Neural cell (in vitro differentiated cells): Measurements from ENCODE around the gene FOXL3. TPM values are rescaled to one million over a fixed set of nuclear protein-coding genes. Genes with fewer than 3 reads are reported as not detected.

Experiments
- H2AFZ ChIP-seq: fragments of 200-600, 300-800 bp; sonication (generic), shearing (Covaris generic); 2 replicates; pipeline ENCODE4 v1.6.0; 2014; ENCODE audit warnings: low read depth, mild to moderate bottlenecking, antibody characterized with exemption, low read length, moderate library complexity
- H3F3A ChIP-seq: fragments of 200-600 bp; shearing (Covaris generic); 2 replicates; pipeline ENCODE4 v1.6.1; 2016; ENCODE audit warnings: mild to moderate bottlenecking, moderate library complexity, mixed read lengths, antibody characterized with exemption, low read length; ENCODE audit not compliant: insufficient read depth, poor library complexity, severe bottlenecking
- H3K27ac ChIP-seq: fragments of 200-600, 300-800 bp; sonication (generic), shearing (Covaris generic); 2 replicates; pipeline ENCODE4 v1.5.1; 2014; ENCODE audit warnings: mild to moderate bottlenecking, low read length, moderate library complexity
- H3K27me3 ChIP-seq: fragments of 300-800, 200-600 bp; sonication (generic), shearing (Covaris generic); 2 replicates; pipeline ENCODE4 v1.6.0; 2014; ENCODE audit warnings: mild to moderate bottlenecking, low read depth, low read length, moderate library complexity; ENCODE audit not compliant: insufficient read depth
- H3K36me3 ChIP-seq: fragments of 300-800, 200-600 bp; sonication (generic), shearing (Covaris generic); 2 replicates; pipeline ENCODE4 v1.5.1; 2014; ENCODE audit warnings: mild to moderate bottlenecking, antibody characterized with exemption, low read length, moderate library complexity; ENCODE audit not compliant: insufficient read depth
- H3K4me2 ChIP-seq: fragments of 300-800, 200-600 bp; sonication (generic), shearing (Covaris generic); 2 replicates; pipeline ENCODE4 v1.6.0; 2014; ENCODE audit warnings: mild to moderate bottlenecking, low read length
- H3K4me3 ChIP-seq: fragments of 300-800, 200-600 bp; sonication (generic), shearing (Covaris generic); 2 replicates; pipeline ENCODE4 v1.5.1; 2014; ENCODE audit warnings: mild to moderate bottlenecking, low read length, moderate library complexity
- H3K79me2 ChIP-seq: fragments of 200-600 bp; shearing (Covaris generic); replicated peaks from 2 replicates; pipeline ENCODE4 v1.6.0; 2014; ENCODE audit warnings: mild to moderate bottlenecking, low read length, moderate library complexity; ENCODE audit not compliant: insufficient read depth
- H3K9ac ChIP-seq: fragments of 300-800, 200-600 bp; sonication (generic), shearing (Covaris generic); 2 replicates; pipeline ENCODE4 v1.6.1; 2016; ENCODE audit warnings: mild to moderate bottlenecking, low read length, mixed read lengths
- H3K9me2 ChIP-seq: fragments of 200-600 bp; shearing (Covaris generic); 2 replicates; pipeline ENCODE4 v1.6.1; 2016; ENCODE audit warnings: mild to moderate bottlenecking, low read length, mixed read lengths; ENCODE audit not compliant: insufficient read depth
- H3K9me3 ChIP-seq: fragments of 200-600, 300-800 bp; sonication (generic), shearing (Covaris generic); 2 replicates; pipeline ENCODE4 v1.6.1; 2016; ENCODE audit warnings: mild to moderate bottlenecking, mixed run types, low read length, moderate library complexity, mixed read lengths
- H4K20me1 ChIP-seq: fragments of 200-600 bp; shearing (Covaris generic); 2 replicates; pipeline ENCODE4 v1.6.1; 2016; ENCODE audit warnings: mild to moderate bottlenecking, mixed run types; ENCODE audit not compliant: insufficient read depth
- EP300 ChIP-seq: fragments of 450-650 bp; conservative IDR thresholded peaks from 2 replicates; pipeline ENCODE4 v1.6.1; 2014; ENCODE audit warnings: antibody characterized with exemption, mild to moderate bottlenecking, moderate library complexity; ENCODE audit not compliant: poor library complexity, severe bottlenecking
- EZH2 ChIP-seq: fragments of 200-600, 300-800 bp; shearing (Covaris generic), sonication (generic); IDR thresholded peaks from 2 replicates; pipeline ENCODE4 v1.6.1; 2014; ENCODE audit warnings: antibody characterized with exemption, low read length, borderline replicate concordance, mild to moderate bottlenecking; ENCODE audit not compliant: insufficient read depth, poor library complexity, severe bottlenecking
- MXI1 ChIP-seq: fragments of 450-650 bp; conservative IDR thresholded peaks from 2 replicates; pipeline ENCODE4 v1.6.1; 2014; ENCODE audit warnings: antibody characterized with exemption, mild to moderate bottlenecking; ENCODE audit not compliant: poor library complexity, severe bottlenecking
- POLR2AphosphoS5 ChIP-seq: IDR thresholded peaks from 2 replicates; pipeline ENCODE4 v1.6.1; 2012
- RAD21 ChIP-seq: fragments of 450-650 bp; conservative IDR thresholded peaks from 2 replicates; pipeline ENCODE4 v1.6.1; 2014; ENCODE audit warnings: antibody characterized with exemption, mild to moderate bottlenecking, moderate library complexity
- REST ChIP-seq: IDR thresholded peaks from 2 replicates; pipeline ENCODE4 v1.6.1; 2012; ENCODE audit warnings: borderline replicate concordance
- SMC3 ChIP-seq: fragments of 450-650 bp; conservative IDR thresholded peaks from 2 replicates; pipeline ENCODE4 v1.6.1; 2014; ENCODE audit warnings: antibody characterized with exemption, mild to moderate bottlenecking, moderate library complexity; ENCODE audit not compliant: poor library complexity
- TAF1 ChIP-seq: IDR thresholded peaks from 2 replicates; pipeline ENCODE4 v1.6.1; 2012; ENCODE audit warnings: low read depth
- polyA plus RNA-seq: library from polyadenylated mRNA; depleted of rRNA; stranded (reverse); fragments of >200 nt; gene quantifications from 2 replicates; pipeline ENCODE4 v1.2.3, GENCODE V29; 2014
- TF ChIP-seq, protein P1 (sequence below): fragments of 450-650 bp; IDR thresholded peaks from 2 replicates; pipeline ENCODE4 v1.5.1; 2014; ENCODE audit warnings: antibody characterized with exemption, mild to moderate bottlenecking, moderate library complexity; ENCODE audit not compliant: poor library complexity, severe bottlenecking

The FOXL3 gene
- polyA plus RNA-seq, 1 donor from 2014 or later, result not detected

- Histone ChIP-seq H3K27ac (no peak overlapping the region), H2AFZ (no peak overlapping the region), H3K9me3 (no peaks in the 10 kb centered on the region), H3K4me2 (no peak overlapping the region), H3K9ac (no peak overlapping the region), H4K20me1 (no peaks in the 10 kb centered on the region), H3K36me3 (no peaks in the 10 kb centered on the region), H3K79me2 (no peaks in the 10 kb centered on the region), H3K4me3 (no peak overlapping the region), H3F3A (no peaks in the 10 kb centered on the region), H3K9me2 (no peaks in the 10 kb centered on the region), H3K27me3 (no peaks in the 10 kb centered on the region)
- TF ChIP-seq EP300, result no peak
- TF ChIP-seq REST, result no peak
- TF ChIP-seq POLR2AphosphoS5, result no peak
- TF ChIP-seq, protein P1, sequence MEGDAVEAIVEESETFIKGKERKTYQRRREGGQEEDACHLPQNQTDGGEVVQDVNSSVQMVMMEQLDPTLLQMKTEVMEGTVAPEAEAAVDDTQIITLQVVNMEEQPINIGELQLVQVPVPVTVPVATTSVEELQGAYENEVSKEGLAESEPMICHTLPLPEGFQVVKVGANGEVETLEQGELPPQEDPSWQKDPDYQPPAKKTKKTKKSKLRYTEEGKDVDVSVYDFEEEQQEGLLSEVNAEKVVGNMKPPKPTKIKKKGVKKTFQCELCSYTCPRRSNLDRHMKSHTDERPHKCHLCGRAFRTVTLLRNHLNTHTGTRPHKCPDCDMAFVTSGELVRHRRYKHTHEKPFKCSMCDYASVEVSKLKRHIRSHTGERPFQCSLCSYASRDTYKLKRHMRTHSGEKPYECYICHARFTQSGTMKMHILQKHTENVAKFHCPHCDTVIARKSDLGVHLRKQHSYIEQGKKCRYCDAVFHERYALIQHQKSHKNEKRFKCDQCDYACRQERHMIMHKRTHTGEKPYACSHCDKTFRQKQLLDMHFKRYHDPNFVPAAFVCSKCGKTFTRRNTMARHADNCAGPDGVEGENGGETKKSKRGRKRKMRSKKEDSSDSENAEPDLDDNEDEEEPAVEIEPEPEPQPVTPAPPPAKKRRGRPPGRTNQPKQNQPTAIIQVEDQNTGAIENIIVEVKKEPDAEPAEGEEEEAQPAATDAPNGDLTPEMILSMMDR, result no peak
- no peak for TF ChIP-seq TAF1
- no peak for TF ChIP-seq MXI1
- no peak for TF ChIP-seq RAD21
- no peak for TF ChIP-seq SMC3
- TF ChIP-seq EZH2, result no peak
Observed at GRCh38 chr7:315516-316265, 25.7 kb downstream of the FOXL3 start.

GRCh38 chr7:317643-318405 is 27.9 kb downstream of the FOXL3 start:
- H3K27ac ChIP-seq, result no peak overlapping the region
- H3K4me2 ChIP-seq, result no peak overlapping the region
- H3K9ac ChIP-seq, result no peak overlapping the region
- no peaks in the 10 kb centered on the region for H3K9me3 ChIP-seq
- H3F3A ChIP-seq, result no peaks in the 10 kb centered on the region
- no peaks in the 10 kb centered on the region for H3K36me3 ChIP-seq
- H3K9me2 ChIP-seq, result no peaks in the 10 kb centered on the region
- H3K27me3 ChIP-seq, result no peaks in the 10 kb centered on the region
- H3K79me2 ChIP-seq, result no peaks in the 10 kb centered on the region
- H2AFZ ChIP-seq, result no peak overlapping the region
- no peak overlapping the region for H3K4me3 ChIP-seq
- no peaks in the 10 kb centered on the region for H4K20me1 ChIP-seq
- TF ChIP-seq RAD21 (no peak), EZH2 (no peak), REST (no peak), TAF1 (no peak), EP300 (no peak), SMC3 (no peak), POLR2AphosphoS5 (no peak), MXI1 (no peak)
- TF ChIP-seq, protein P1, result no peak
